GM19452 (cell line): ENCODE results near the gene PAPSS2.

Source experiments
- ATAC-seq: cut with Tn5 transposase; IDR thresholded peaks from one replicate; pipeline ENCODE4 v1.9.1; 2021; ENCODE audit not compliant: unreplicated experiment

PAPSS2 gene

GRCh38 chr10:87771871-87772500, 112.3 kb downstream of the PAPSS2 start:
- ATAC-seq = no peak

GRCh38 chr10:87775766-87776165, 116.1 kb downstream of the PAPSS2 start:
- no peak for ATAC-seq

GRCh38 chr10:87776328-87776727, 116.7 kb downstream of the PAPSS2 start:
- ATAC-seq = no peak

- no peak for ATAC-seq
Measured at GRCh38 chr10:87781545-87781944, 121.9 kb downstream of the PAPSS2 start.

GRCh38 chr10:87782721-87783120, 123.0 kb downstream of the PAPSS2 start:
- ATAC-seq = no peak

GRCh38 chr10:87786421-87786820, 126.7 kb downstream of the PAPSS2 start:
- ATAC-seq = no peak

GRCh38 chr10:87790185-87790584, 130.5 kb downstream of the PAPSS2 start:
- ATAC-seq = no peak

GRCh38 chr10:87794285-87794684, 134.6 kb downstream of the PAPSS2 start:
- no peak for ATAC-seq
